ENCODE data around the gene SLC6A17. TPM values are rescaled to one million over a fixed set of nuclear protein-coding genes. Genes with fewer than 3 reads are reported as not detected.

SLC6A17 gene
- total RNA-seq, 1 donor from 2014 or later, result not detected

- no peak for DNase-seq (ENCODE audit: low spot score)
Observed at GRCh38 chr1:110135246-110135645, 15.0 kb upstream of the SLC6A17 start.

DNA sequence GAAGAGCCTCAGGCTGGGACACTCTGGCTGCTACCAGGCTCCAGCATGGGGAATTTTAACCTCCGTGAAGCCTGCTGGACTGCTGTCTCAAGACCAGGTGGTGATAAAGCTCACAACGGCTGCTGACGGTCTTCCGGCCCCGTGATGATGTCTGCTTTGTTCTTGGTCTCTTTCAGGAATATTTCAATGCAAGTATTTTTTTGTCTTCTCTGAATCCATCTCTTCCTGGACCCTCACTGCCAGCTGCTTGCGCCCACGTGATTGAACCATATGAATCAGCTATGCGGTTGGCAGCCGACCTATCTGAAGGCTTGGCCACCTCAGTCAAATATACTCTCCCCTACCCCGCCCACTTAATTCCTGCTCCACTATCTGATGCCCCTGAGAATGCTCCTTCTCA lies 14.6 kb upstream of the SLC6A17 start:
- no peak for DNase-seq (ENCODE audit: low spot score)

DNA sequence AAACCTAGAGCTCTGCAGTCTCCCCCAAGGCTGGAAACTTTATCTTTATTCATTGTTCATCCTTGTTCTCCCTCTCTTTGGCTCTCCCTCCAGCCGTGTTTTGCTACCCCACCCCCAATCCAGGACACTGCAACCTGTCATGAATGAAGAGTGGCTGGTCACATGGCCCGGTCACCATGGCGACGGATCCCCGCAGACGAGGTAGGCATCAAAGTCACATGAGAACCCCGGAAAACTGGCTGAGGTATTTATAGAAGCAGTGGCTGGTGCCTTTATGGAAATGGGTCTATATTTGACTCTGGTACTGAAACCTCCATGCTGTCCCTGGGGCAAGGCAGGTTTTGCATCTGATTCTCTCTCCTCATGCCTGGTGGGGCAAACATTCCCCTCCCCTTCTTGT lies 13.4 kb upstream of the SLC6A17 start:
- DNase-seq (ENCODE audit: low spot score), result no peak

DNA sequence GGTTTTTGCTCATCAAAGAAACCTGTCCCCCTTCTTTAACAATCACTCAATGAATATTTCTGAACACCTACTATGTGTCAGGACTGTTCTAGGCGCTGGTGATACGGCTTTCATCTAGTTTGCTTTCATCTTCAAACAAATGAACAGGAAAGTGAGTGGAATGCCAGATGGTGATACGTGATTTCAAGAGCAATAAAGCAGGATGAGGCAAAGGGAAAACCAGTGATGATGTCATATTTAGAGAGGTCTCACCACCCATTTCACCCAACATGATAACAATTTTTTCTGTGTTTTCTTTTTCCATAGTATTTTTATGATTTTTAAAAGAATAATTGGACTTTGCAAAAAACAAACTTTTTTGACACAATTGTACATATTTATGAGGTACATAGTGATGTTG lies 11.3 kb upstream of the SLC6A17 start:
- no peak for DNase-seq (ENCODE audit: low spot score)

GRCh38 chr1:110144366-110144765 lies 5.9 kb upstream of the SLC6A17 start:
- no peak for DNase-seq (ENCODE audit: low spot score)

- DNase-seq (ENCODE audit: low spot score), result no peak
Observed at GRCh38 chr1:110148961-110149360, 1.3 kb upstream of the SLC6A17 start.

- no peak for DNase-seq (ENCODE audit: low spot score)
Observed at GRCh38 chr1:110151175-110151669, 928 bp downstream of the SLC6A17 start.

GRCh38 chr1:110152133-110152785 lies 2.0 kb downstream of the SLC6A17 start:
- DNase-seq (ENCODE audit: low spot score), result no peak

DNA sequence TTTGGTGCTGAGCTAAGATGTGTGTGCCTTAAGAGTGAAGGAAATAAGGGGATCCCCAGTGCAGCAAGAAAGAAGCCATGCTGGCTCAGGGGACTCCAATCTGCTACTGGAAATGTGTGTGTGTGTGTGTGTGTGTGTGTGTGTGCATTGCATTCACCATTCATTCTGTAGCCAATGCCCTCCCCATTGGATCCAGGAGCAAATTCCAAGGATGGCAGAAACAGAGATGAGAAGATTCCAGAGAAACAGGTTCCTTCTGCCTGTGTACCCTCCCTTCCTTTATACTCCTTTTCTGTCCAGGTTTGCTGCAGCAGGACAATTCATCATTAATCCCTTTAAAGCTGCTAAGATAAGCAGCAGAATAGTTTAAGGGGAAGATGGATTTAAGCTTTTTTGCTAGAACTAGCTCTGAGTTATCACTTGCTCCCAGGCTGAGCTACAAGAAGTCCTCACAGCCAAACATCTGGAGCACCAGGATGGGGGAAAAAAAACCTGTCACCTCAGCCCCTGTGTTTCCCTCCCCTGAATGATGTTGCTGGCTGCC lies 3.2 kb downstream of the SLC6A17 start:
- no peak for DNase-seq (ENCODE audit: low spot score)

- no peak for DNase-seq (ENCODE audit: low spot score)
Observed at GRCh38 chr1:110155878-110156522, 5.7 kb downstream of the SLC6A17 start.

DNA sequence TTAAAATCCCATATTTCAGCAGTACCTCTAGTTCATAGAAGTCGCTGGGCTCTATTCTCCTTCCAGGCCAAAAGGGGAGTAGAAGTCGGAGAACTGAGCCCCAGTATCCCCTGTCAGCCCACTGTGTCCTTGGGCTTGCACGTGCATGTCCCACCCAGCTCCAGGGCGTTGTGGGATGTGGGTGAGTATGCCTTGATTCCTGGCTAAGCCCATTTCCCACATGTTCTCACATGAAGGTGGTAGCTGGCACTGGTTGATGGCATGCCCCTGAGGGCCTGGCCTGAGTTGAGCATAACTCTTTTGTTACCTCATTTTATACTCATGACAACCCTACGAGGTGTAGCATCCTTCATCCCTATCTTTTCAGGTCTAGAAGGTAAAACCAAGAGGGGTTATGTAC lies 8.0 kb downstream of the SLC6A17 start:
- DNase-seq (ENCODE audit: low spot score), result no peak

GRCh38 chr1:110159168-110159567 lies 8.9 kb downstream of the SLC6A17 start:
- no peak for DNase-seq (ENCODE audit: low spot score)

DNA sequence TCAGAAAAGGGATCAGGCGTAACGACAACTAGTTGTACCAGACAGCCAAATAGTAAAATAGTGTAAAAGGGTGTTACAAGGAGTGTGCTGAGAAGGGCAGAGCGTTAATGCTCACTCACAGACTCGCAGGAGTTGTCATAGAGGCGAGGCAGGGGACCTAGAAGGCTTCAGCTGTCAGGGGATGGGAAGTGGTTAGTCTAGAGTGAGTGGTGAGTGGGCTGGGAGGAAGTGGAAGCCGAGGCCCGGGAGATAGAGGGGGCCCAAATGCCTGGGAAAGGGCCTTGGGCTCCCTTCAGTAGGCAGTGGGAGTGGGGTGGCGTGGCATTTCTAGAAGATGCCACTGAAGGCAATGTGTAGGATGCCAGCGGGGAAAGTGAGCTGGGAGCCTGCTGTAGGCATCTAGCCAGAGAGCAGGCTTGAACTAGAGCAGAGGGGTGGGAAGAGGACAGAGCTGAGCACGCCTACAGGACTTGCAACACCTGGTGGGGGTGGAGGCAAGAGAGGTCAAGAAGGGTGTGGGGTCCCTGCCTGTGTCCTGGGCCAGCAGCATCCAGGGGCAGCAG lies 10.3 kb downstream of the SLC6A17 start:
- no peak for DNase-seq (ENCODE audit: low spot score)

- DNase-seq (ENCODE audit: low spot score), result no peak
Observed at GRCh38 chr1:110161165-110161564, 10.9 kb downstream of the SLC6A17 start.

DNA sequence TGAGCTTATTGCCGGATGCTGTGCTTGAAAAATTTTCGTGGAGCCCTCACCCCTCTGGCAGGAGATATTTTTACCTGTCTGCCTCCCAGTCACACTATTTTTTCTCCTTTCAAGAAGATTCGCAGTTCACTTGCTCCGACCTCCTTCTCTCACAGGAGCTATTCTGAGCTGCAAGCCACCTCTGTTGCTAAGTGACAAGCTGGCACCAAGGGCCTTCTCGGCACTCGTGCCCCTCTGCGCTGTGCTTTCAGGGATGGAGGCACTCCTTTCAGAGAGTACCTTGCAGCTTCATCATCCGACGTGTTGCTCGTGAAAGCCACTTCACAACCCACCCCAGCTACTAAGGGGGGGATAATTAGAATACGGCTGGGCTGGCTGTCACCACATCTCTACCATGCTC lies 11.6 kb downstream of the SLC6A17 start:
- DNase-seq (ENCODE audit: low spot score), result no peak

DNA sequence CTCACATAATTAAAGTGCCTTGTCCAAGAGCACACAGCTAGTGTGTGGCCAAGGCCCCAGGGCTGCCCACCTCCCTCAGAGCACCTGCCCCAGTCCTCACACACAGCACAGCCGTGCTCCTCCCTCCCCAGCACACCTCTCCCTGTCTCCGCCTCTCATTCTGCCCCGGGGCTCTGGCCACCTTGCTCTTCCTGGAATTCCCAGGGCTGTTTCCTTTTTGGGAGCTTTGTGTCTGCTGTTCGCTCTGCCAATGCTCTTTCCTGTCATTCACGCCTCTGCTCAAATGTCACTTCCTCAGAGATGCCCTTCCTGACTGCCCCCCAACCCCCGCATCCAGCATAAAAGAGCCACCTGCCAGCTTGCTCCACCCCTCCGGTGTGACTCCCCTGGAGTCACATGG lies 13.3 kb downstream of the SLC6A17 start:
- DNase-seq (ENCODE audit: low spot score), result no peak

DNA sequence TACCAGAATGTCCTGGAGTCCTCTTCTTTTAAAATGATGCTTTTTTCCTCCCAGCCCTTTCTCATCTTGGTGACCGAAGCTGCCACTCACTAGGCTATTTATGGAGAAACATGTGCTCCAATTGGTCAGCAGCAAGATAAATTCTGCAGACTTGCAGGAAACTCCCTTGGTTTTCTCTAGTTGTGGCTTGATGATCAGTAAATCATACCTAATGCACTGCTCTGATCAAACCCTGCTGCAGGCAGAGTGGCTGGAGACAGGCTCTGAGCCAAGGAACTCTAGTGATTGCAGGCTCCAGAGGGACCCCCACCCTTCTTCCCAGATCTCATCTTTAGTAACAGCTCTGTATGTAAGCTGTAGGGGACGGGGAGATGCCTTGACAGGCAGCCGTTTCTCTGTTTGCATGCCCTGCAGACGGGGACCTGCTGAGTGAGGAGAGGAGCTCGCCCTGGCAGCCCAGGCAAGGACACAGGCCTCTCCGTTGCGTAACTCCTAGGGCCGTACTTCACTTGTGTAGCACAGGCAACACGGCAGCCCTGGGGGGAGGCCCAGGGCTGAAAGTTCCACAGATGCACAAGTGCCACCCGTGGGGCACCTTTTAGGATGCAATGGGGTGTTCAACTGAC lies 14.5 kb downstream of the SLC6A17 start:
- no peak for DNase-seq (ENCODE audit: low spot score)

GRCh38 chr1:110165761-110166231 lies 15.5 kb downstream of the SLC6A17 start:
- no peak for DNase-seq (ENCODE audit: low spot score)

DNA sequence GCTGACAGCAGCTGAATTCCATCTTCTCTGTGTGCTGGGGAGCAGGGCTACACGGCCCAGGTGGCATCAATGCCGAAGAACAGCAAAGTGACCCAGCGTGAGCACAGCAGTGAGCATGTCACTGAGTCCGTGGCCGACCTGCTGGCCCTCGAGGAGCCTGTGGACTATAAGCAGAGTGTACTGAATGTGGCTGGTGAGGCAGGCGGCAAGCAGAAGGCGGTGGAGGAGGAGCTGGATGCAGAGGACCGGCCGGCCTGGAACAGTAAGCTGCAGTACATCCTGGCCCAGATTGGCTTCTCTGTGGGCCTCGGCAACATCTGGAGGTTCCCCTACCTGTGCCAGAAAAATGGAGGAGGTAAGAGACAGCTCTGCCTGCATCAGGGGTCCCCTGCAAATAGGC lies 16.6 kb downstream of the SLC6A17 start:
- no peak for DNase-seq (ENCODE audit: low spot score)

- no peak for DNase-seq (ENCODE audit: low spot score)
Observed at GRCh38 chr1:110170766-110171733, 20.8 kb downstream of the SLC6A17 start.

DNA sequence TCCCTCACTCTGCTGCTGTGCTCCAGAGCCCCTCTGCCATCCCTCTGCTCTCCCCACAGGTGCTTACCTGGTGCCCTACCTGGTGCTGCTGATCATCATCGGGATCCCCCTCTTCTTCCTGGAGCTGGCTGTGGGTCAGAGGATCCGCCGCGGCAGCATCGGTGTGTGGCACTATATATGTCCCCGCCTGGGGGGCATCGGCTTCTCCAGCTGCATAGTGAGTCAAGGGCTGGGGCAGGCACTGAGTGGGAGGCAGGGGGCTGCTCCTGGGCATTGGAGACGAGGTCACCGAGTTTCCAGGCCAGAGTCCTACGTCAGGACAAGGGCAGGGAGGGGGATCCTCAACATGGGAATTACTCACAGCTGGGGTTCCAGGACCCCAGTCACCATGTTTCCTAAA lies 21.7 kb downstream of the SLC6A17 start:
- DNase-seq (ENCODE audit: low spot score), result no peak

Measured in mesenteric fat pad (tissue), 1 donor.